NCI-H1092 treated with DMSO at 0.1 percent for 48 hours (cell line): ENCODE data around the gene RSPRY1.
"Not testable (repeated sequence)": the region's sequence is repeated elsewhere in the genome, so short reads cannot be mapped to it uniquely, and the experiment has no call there.

Experiments
- DNase-seq: peaks from one replicate; lab custom pipeline; 2025; lab: John Stamatoyannopoulos, UW

Gene RSPRY1

GRCh38 chr16:57255686-57256415, 69.7 kb downstream of the RSPRY1 start:
- no peak for DNase-seq

DNA sequence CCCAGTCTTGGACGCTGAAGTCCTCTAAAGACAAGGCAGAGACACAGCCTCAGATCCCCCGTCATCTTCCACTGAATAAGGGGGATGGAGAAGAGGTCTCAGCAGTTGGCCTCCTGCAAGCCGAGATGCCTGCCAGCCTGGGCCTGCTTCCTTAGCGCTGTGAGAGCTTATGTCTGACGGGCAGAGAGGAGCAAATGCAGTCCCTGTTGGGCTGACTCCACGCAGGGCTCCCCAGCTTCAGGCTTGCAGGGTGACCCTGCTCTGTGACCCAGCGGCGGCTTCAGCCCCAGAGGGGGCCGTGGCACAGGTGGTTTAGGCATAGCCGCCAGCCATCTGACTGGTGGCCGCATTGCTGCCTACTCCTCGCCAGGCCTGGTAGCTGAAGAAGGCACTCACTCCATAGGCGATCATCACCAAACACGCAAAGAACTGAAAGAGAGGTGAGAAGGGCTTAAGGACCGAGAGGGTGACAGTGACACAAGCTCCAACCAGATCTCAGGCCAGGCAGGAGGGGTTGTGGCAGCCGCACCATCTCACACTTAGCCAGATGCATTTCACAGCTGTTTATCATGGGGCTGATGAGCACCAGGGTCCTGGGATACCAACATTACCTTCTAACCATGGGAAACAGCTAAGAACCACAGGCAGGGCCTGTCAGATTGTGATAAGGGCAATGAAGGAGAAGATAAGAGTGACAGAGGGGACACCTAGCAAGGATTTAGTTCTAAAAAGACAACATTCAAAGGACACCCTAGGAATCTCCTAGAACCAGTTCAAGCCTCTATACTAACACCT, 70.7 kb downstream of the RSPRY1 start:
- no peak for DNase-seq

DNA sequence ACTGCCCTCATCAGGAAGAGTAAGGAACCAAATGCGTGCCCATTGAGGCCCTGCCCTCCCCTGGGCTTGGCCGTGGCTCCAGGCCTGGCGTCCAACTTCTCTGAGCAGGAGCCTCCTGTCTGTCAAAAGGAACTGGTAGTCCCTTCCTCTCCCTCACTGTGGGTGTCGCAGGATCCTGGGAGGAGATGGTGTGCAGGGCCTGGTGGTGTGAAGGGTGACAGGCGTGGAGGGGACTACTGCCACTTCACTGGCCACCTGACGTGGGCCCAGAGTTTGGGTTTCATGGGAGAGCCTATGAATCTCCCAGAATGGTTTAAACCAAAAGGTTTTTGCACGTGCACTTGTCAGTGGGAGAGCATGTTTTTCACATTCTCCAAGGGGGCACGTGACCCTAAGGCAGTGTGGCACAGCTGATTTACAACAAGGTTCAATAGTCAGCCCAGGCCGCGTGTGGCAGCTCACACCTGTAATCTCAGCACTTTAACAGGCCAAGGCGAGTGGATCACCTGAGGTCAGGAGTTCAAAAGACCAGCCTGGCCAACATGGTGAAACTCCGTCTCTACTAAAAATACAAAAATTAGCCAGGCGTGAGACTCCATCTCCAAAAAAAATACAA, 71.4 kb downstream of the RSPRY1 start:
- DNase-seq = no peak

- DNase-seq = no peak
Observed at GRCh38 chr16:57258226-57258909, 72.2 kb downstream of the RSPRY1 start.

GRCh38 chr16:57258910-57259475, 72.9 kb downstream of the RSPRY1 start:
- no peak for DNase-seq

GRCh38 chr16:57260294-57260929, 74.3 kb downstream of the RSPRY1 start:
- DNase-seq = no peak

- DNase-seq = no peak
Observed at GRCh38 chr16:57261806-57262205, 75.7 kb downstream of the RSPRY1 start.

GRCh38 chr16:57262841-57263540, 76.9 kb downstream of the RSPRY1 start:
- DNase-seq = no peak

DNA sequence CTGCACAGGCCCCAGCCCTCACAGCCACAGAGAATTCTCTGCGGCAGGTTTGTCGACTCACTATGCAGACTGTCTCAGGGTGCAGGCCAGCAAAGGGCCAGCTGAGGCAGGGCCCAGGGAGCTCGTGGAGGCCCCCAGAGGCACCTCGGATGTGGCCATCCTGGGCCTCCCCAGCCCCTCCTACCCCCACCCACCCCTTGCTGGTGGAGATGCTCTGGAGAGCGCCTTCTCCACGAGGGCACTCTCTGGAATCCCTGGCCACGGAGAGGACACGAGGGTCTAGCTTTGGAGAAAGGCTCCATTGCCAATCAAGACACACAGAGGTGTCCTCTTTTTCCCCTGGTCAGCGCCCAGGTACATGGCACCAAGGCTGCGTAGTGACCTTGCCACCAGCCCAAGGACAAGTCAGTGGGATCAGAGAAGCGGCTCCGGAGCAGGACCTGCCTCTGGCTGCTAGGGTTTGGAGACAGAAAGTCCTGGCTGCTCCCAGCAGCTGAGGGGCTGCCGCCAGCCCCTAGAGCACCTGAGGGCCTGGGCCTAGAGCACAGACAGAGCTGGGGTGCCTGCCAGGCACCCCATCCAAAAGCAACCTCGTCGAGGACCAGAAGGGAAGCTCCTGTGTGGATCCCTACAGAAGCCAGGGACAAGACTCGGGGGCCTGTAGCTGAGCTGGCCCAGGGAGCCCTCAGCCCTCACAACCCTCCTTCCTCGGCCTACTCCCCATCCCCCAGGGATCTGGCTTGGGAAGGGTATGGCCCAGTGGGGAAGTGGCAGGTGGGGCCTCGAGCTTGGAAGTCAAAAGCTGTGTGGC, 77.6 kb downstream of the RSPRY1 start:
- no peak for DNase-seq

GRCh38 chr16:57264381-57264780, 78.3 kb downstream of the RSPRY1 start:
- DNase-seq = no peak

- no peak for DNase-seq
Observed at GRCh38 chr16:57264950-57265371, 78.8 kb downstream of the RSPRY1 start.

DNA sequence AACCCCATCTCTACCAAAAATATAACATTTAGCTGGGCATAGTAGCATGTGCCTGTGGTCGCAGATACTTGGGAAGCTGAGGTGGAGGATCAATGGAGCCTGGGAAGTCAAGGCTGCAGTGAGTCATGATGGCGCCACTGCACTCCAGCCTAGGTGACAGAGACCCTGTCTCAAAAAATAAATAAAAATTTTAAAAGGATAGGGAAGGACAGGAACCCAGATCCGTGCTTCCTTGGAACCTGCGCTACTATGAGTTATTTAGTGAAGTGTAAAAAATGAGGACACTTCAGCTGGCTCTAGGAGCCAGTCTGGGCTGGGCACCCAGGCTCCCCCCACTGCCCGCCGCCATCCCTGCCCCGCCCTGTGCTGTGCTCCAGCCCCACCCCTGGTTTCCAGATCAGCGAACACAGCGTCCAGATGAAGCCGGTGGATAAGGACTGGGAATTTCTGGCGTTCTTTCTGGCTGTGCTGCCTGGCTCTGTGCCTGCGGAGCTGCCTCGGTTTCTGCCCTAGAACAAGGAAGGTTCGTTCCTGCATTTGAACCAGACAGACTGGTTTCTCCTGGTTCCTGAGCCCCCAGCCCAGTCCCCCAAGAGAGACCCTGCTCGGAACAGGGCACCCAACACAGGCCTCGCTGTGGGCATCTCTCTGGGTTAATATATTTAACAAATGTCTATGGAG, 79.9 kb downstream of the RSPRY1 start:
- no peak for DNase-seq

DNA sequence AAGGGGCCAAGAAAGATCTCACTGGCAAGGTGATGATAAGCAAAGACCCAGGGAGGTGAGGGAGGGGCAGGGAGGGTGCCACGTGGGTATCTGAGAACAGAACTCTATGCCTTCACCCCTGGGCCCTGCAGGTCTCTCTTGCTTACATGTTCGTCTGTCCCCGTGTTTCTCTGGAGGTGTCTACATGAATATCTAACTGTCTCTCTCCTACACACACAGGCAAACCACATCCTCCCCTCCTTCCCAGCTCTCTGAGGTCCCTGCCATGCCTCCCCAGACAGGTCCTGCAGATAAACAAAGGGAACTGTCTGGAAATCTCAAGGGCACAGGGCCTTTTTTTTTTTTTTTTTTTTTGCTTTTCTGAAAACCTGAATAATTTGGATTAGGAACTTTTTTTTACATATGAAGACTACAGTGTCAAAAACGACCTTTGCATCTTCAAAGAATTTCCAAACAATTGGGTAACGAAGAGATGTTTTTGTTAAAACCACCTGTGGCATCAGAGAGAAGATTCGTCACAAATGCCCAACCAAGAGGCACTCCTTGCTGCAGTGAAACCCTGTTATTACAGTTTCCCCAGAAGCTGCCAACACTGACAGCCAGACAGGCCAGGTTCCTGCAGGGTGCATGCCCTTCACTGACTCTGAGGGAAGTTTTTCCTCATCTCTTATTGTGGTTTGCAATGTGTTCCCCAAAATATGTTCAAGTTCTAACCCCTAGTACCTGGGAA, 80.6 kb downstream of the RSPRY1 start:
- DNase-seq = no peak

DNA sequence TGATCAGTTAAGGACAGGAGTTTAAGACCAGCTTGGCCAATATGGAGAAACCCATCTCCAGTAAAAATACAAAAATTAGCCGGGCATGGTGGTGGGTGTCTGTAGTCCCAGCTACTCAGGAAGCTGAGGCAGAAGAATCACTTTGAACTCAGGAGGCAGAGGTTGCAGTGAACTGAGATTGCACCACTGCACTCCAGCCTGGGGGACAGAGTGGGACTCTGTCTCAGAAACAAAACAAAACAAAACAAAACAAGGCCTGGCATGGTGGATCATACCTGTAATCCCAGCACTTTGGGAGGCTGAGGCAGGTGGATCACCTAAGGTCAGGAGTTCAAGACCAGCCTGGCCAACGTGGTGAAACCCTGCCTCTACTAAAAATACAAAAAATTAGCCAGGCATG, 81.2 kb downstream of the RSPRY1 start:
- not testable (repeated sequence) for DNase-seq

GRCh38 chr16:57268804-57269800, 83.0 kb downstream of the RSPRY1 start:
- DNase-seq = no peak

DNA sequence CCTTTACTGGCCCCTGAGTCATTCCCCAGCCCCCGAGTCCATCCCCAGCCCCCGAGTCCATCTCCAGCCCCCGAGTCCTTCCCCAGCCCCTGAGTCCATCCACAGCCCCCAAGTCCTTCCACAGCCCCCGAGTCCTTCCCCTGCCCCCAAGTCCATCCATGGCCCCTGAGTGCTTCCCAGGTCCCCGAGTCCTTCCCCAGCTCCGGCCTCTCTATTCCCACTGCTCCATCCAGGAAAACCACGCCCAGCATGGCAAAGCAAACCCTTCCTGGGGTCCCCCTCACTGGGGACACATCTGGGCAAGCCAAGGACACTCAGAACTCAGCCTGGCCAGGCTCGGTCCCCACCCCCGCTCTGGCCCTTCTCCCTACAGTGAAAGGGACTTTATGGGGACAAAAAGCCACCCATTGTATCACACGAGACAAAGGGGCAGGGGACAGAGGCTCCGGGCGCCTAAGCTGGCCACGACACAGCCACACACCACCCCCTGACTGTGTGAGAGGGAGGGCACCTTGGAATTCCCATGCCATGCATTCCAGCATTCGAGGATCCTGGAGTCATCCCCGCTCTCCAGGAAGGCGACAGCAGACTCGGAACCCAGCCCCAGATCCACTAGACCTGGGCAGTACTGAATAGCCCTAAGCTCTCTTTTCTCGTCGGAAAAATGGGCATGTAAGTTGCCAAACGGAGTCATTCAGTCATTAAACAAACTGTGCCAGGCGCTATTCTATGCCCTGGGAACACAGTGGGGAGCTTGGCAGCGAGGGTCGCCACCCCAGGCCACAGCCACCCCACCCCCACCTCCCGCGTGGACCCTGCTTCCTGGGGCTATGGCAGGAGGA, 84.3 kb downstream of the RSPRY1 start:
- DNase-seq = no peak

DNA sequence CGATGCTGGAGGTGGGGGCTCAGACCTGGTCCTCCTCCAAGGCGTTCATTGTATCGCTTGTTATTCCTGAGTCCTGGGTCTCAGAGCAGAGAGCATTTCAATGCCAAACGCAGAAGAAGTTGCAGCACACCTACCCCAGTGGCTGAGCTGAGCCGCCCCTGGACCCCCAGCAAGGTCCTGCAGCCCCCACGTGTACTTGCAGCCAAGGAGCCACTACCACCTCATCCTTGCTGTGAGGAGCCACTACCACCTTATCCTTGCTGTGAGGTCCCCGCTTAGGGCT, 84.9 kb downstream of the RSPRY1 start:
- no peak for DNase-seq
